Gastrocnemius medialis (tissue), 4 donors: Measurements from ENCODE around the gene SMARCA2.

Experiments
- CTCF ChIP-seq, 5 experiments: fragments of 450-650 bp in 3 of 5; fragments of 200-600 bp in 2 of 5; sonication (generic) in 2 of 5; IDR thresholded peaks in 4 of 5; conservative IDR thresholded peaks in 1 of 5; 1 replicate in 4 of 5; 2 replicates in 1 of 5; pipeline ENCODE4 v1.5.1; 2016 to 2019; ENCODE audit warnings: antibody characterized with exemption in 5 of 5, mild to moderate bottlenecking in 3 of 5, moderate library complexity in 3 of 5
- POLR2A ChIP-seq, 2 donors: fragments of 450-650 bp; IDR thresholded peaks; one replicate each; pipeline ENCODE4 v1.6.1; 2017; ENCODE audit warnings: antibody characterized with exemption in 2 of 2, mild to moderate bottlenecking in 2 of 2, moderate library complexity in 2 of 2

GRCh38 chr9:2155966-2156365, 140.8 kb downstream of the SMARCA2 start:
- TF ChIP-seq CTCF (IDR thresholded peaks at IDR 0.05 in 4 of 5, conservative IDR thresholded peaks at IDR 0.05 in 1 of 5), result no peak
- no peak for TF ChIP-seq POLR2A (IDR thresholded peaks at IDR 0.05)
